Measurements from ENCODE around the gene SUMO2.
"Not testable (repeated sequence)": the region's sequence is repeated elsewhere in the genome, so short reads cannot be mapped to it uniquely, and the experiment has no call there.

SUMO2 gene

DNA sequence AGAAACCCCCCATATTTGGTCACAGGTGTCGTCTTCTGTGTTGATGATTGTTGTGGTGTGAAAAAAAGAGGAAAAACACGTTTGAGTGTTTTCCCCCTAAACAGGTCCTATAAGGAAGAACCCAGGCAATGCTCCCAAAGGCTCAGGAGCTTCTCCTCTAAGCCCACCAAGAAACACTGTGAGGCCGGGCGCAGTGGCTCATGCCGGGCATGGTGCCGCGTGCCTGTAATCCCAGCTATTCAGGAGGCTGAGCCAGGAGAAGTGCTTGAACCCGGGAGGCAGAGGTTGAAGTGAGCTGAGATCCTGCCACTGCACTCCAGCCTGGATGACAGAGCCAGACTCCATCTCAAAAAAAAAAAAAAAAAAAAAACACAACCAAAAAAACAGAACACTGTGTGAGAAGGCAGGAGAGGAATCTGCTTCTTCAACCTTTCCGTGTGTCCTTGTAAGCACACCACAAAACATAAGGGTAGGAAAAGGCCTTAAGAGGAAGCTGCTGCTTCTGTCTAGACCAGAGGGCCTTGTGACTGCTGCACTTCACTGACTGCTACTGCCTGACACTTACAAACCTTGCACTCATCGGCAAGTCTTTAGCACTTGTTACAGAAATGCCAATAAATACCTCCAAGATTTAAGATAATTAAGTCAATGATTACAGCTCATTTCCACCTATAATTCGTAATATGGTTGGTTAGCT lies 37.8 kb downstream of the SUMO2 start:
- Histone ChIP-seq H3K9me3 (ENCODE audit: control insufficient read depth, low read length) (no peaks in the 10 kb centered on the region), H3K27me3 (ENCODE audit: control insufficient read depth, insufficient read depth, low read length) (no peaks in the 10 kb centered on the region), H3K4me2 (ENCODE audit: low read length) (no peak overlapping the region), H3K4me3 (ENCODE audit: low read depth, low read length) (no peak overlapping the region), H3K36me3 (ENCODE audit: control insufficient read depth, insufficient read depth, low read length) (no peaks in the 10 kb centered on the region), H3K9ac (no peak overlapping the region), H3K27ac (no peak overlapping the region), H3K79me2 (no peaks in the 10 kb centered on the region), H3K4me1 (no peaks in the 10 kb centered on the region), H2AFZ (no peak overlapping the region)
- TF ChIP-seq, protein P1, sequence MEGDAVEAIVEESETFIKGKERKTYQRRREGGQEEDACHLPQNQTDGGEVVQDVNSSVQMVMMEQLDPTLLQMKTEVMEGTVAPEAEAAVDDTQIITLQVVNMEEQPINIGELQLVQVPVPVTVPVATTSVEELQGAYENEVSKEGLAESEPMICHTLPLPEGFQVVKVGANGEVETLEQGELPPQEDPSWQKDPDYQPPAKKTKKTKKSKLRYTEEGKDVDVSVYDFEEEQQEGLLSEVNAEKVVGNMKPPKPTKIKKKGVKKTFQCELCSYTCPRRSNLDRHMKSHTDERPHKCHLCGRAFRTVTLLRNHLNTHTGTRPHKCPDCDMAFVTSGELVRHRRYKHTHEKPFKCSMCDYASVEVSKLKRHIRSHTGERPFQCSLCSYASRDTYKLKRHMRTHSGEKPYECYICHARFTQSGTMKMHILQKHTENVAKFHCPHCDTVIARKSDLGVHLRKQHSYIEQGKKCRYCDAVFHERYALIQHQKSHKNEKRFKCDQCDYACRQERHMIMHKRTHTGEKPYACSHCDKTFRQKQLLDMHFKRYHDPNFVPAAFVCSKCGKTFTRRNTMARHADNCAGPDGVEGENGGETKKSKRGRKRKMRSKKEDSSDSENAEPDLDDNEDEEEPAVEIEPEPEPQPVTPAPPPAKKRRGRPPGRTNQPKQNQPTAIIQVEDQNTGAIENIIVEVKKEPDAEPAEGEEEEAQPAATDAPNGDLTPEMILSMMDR (IDR thresholded peaks at IDR 0.05), result no peak

DNA sequence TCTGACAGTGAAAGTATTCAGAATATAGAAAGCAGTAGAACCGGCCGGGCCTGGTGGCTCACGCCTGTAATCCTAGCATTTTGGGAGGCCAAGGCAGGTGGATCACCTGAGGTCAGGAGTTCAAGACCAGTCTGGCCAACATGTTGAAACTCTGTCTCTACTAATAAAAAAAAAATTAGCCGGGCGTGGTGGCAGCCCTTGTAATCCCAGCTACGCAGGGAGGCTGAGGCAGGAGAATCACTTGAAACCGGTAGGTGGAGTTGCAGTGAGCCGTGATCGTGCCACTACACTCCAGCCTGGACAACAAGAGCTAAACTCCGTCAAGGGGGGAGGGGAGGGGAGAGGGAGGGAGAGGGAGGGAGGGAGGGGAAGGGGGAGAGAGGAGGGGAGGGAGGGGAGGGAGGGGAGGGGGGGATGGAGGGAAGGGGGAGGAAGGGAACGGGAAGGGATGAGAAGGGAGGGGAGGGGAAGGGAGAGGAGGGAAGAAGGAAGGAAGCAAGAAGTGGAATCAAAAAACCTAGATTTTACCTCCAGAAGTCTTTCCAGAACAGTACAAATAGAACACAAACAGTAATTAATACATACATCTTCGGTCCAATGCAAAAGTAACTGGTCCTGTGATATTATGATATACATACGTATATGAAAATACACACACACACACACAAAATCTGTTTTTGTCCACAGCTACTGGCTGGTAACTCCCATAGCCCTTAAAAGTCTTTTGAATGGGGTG lies 40.4 kb downstream of the SUMO2 start:
- Histone ChIP-seq H3K9me3 (ENCODE audit: control insufficient read depth, low read length) (no peaks in the 10 kb centered on the region), H3K79me2 (no peaks in the 10 kb centered on the region), H3K4me3 (ENCODE audit: low read depth, low read length) (no peak overlapping the region), H2AFZ (no peak overlapping the region), H3K4me1 (no peaks in the 10 kb centered on the region), H3K9ac (no peak overlapping the region), H3K27me3 (ENCODE audit: control insufficient read depth, insufficient read depth, low read length) (no peaks in the 10 kb centered on the region), H3K27ac (no peak overlapping the region), H3K4me2 (ENCODE audit: low read length) (no peak overlapping the region), H3K36me3 (ENCODE audit: control insufficient read depth, insufficient read depth, low read length) (no peaks in the 10 kb centered on the region)
- TF ChIP-seq, protein P1 (IDR thresholded peaks at IDR 0.05), result no peak

DNA sequence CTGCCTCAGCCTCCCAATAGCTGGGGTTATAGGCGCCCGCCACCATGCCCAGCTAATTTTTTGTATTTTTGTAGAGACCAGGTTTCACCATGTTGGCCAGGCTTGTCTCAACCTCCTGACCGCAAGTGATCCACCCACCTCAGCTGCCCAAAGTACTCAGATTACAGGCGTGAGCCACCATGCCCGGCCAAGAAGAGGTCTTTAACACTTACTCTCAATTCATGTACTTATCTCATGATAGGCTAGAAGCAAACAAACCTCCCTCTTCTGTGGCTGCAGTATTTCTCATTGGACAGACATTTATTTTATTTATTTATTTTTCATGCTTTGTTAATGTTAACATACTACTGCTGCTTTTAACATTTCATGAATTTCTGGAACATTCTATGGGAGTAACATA lies 44.2 kb downstream of the SUMO2 start:
- Histone ChIP-seq H3K4me1 (no peaks in the 10 kb centered on the region), H3K4me2 (ENCODE audit: low read length) (no peak overlapping the region), H3K4me3 (ENCODE audit: low read depth, low read length) (no peak overlapping the region), H3K9ac (no peak overlapping the region), H3K27me3 (ENCODE audit: control insufficient read depth, insufficient read depth, low read length) (no peaks in the 10 kb centered on the region), H3K27ac (no peak overlapping the region), H3K36me3 (ENCODE audit: control insufficient read depth, insufficient read depth, low read length) (no peaks in the 10 kb centered on the region), H2AFZ (no peak overlapping the region), H3K9me3 (ENCODE audit: control insufficient read depth, low read length) (no peaks in the 10 kb centered on the region), H3K79me2 (no peaks in the 10 kb centered on the region)
- TF ChIP-seq, protein P1 (IDR thresholded peaks at IDR 0.05), result no peak

DNA sequence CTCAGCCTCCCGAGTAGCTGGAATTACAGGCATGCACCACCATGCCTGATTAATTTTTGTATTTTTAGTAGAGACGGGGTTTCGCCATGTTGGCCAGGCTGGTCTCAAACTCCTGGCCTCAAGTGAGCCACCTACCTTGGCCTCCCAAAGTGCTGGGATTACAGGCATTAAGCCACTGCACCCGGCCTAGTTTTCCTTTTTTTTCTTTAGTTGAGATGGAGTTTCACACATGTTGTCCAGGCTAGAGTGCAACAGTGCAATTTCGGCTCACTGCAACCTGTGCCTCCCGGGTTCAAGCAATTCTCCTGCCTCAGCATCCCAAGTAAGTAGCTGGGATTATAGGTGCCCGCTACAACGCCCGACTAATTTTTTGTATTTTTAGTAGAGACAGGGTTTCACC lies 45.0 kb downstream of the SUMO2 start:
- not testable (repeated sequence) for H3K27me3 ChIP-seq (ENCODE audit: control insufficient read depth, insufficient read depth, low read length); H2AFZ ChIP-seq; H3K9ac ChIP-seq; H3K4me3 ChIP-seq (ENCODE audit: low read depth, low read length); H3K27ac ChIP-seq; H3K9me3 ChIP-seq (ENCODE audit: control insufficient read depth, low read length); H3K79me2 ChIP-seq; H3K4me1 ChIP-seq; H3K4me2 ChIP-seq (ENCODE audit: low read length); H3K36me3 ChIP-seq (ENCODE audit: control insufficient read depth, insufficient read depth, low read length)

DNA sequence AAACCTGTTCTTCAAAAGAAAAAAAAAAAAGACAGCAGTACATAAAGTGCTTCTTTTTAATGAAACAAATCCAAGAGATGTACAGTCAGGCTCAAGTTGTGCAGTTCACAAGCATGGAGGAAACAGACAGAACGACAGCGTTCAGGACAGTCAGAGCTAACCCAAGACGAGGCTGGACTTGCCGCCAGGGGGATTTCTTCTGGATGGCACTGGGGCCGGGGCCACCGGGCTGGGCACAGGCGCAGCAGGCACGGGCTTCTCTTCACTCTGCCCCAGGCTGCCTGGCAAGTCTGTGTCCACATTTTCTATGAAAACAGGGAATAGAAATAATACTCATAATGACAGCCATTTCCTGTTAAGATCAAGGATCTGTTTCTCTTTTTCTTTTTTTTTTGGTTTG lies 46.8 kb downstream of the SUMO2 start:
- H3K27me3 ChIP-seq (ENCODE audit: control insufficient read depth, insufficient read depth, low read length), result no peaks in the 10 kb centered on the region
- H3K4me1 ChIP-seq, result no peaks in the 10 kb centered on the region
- no peak overlapping the region for H3K9ac ChIP-seq
- H3K4me2 ChIP-seq (ENCODE audit: low read length), result no peak overlapping the region
- no peak overlapping the region for H2AFZ ChIP-seq
- no peaks in the 10 kb centered on the region for H3K79me2 ChIP-seq
- no peak overlapping the region for H3K27ac ChIP-seq
- H3K4me3 ChIP-seq (ENCODE audit: low read depth, low read length), result no peak overlapping the region
- no peaks in the 10 kb centered on the region for H3K9me3 ChIP-seq (ENCODE audit: control insufficient read depth, low read length)
- H3K36me3 ChIP-seq (ENCODE audit: control insufficient read depth, insufficient read depth, low read length), result no peaks in the 10 kb centered on the region
- TF ChIP-seq, protein P1 (IDR thresholded peaks at IDR 0.05), result no peak
